Ovary (tissue), 9 donors: ENCODE results near the gene HOXC12. TPM values are rescaled to one million over a fixed set of nuclear protein-coding genes. Genes with fewer than 3 reads are reported as not detected.

Experiments used
- DNase-seq, 5 donors: peaks; one replicate each; pipeline ENCODE4 v3.0.0-alpha.2; 2019 to 2020
- H3K27ac ChIP-seq, 2 donors: fragments of 200-600 bp; one replicate each; pipeline versions ENCODE4 v1.5.1 to v1.8.0; 2019 to 2022
- H3K27me3 ChIP-seq: fragments of 200-600 bp; one replicate; pipeline ENCODE4 v1.8.0; 2022
- H3K36me3 ChIP-seq: fragments of 200-600 bp; sonication (generic); one replicate; pipeline ENCODE4 v1.5.1; 2019
- H3K4me1 ChIP-seq: one replicate; pipeline ENCODE4 v1.8.1; 2013; ENCODE audit warnings: mild to moderate bottlenecking, moderate library complexity; ENCODE audit not compliant: insufficient read depth
- H3K4me3 ChIP-seq: fragments of 200-600 bp; sonication (generic); one replicate; pipeline ENCODE4 v1.5.1; 2017
- H3K9me3 ChIP-seq, 2 donors: fragments of 200-600 bp in 1 of 2; sonication (generic) in 1 of 2; one replicate each; pipeline versions ENCODE4 v1.5.1 to v1.8.1; 2013 to 2019; ENCODE audit warnings: mild to moderate bottlenecking in 1 of 2, moderate library complexity in 1 of 2
- EP300 ChIP-seq: sonication (generic); formaldehyde crosslinking; IDR thresholded peaks from one replicate; pipeline ENCODE4 v1.6.1; 2017; ENCODE audit warnings: antibody characterized with exemption
- POLR2A ChIP-seq: fragments of 450-650 bp; IDR thresholded peaks from one replicate; pipeline ENCODE4 v1.6.1; 2017; ENCODE audit warnings: antibody characterized with exemption, mild to moderate bottlenecking, moderate library complexity
- WGBS, 3 donors: extraction: QIAGEN DNeasy Blood & Tissue Kit in 1 of 3; methylation state at CpG; one replicate each; pipeline versions ENCODE4 v1.1.5 to v1.1.7; 2013 to 2017; 5-methylcytosine and 5-hydroxymethylcytosine counted together
- intact Hi-C, 4 donors: fragments of 100-400 bp; cut with DNase I; formaldehyde crosslinking; loops; one replicate each; pipeline versions ENCODE4 v1.11.0 to v1.15.1; 2022 to 2023
- polyA plus RNA-seq, 2 donors: library from polyadenylated mRNA; stranded (reverse); fragments of 200-250 nt in 1 of 2; fragments of 350-450 nt in 1 of 2; fragmentation: Illumina TruSeq in 1 of 2; extraction: RNeasy Lipid Tissue Mini Kit (QIAGEN cat#74804) in 1 of 2; gene quantifications; one replicate each; pipeline ENCODE4 v1.2.3, GENCODE V29; 2013 to 2014
- total RNA-seq, 7 donors: library from RNA; depleted of rRNA in 2 of 7; stranded (reverse); fragments of >200 nt in 2 of 7; fragmentation: NEBNext Ultra II Directional in 3 of 7; extraction: Animal tissue kit (Norgen Biotek cat#: 25700) in 3 of 7; gene quantifications; one replicate each; pipeline versions ENCODE4 v1.1.0 to v1.2.4, GENCODE V29; 2016 to 2023
- TF ChIP-seq, protein P1 (sequence below), 3 donors: fragments of 450-650 bp in 2 of 3; fragments of 200-600 bp in 1 of 3; IDR thresholded peaks; one replicate each; pipeline versions ENCODE4 v1.5.1 to v1.8.0; 2016 to 2022; ENCODE audit warnings: antibody characterized with exemption in 3 of 3, mild to moderate bottlenecking in 1 of 3
- donor health status: DM: no; HTN: no; CAD: no; lungs with moderate emphysema.
- donor health status: DM: no; HTN: no; CAD: no.
- donor health status: Bipolar disorder and iron deficiency.
- donor health status: DM: yes; HTN: yes; CAD: no.
- donor health status: DM: no; HTN: no; CAD: no.
- donor health status: DM: yes; HTN: yes; CAD: no.

Gene HOXC12
- total and polyA plus RNA-seq, 9 donors: not detected

- no peak overlapping the region for H3K27ac ChIP-seq
- H3K9me3 ChIP-seq: no peaks in the 10 kb centered on the region
- H3K4me3 ChIP-seq: no peak overlapping the region
- no peaks in the 10 kb centered on the region for H3K36me3 ChIP-seq
- intact Hi-C loops: no loop called here
- DNase-seq: no peak
- 7 to 12% (median 8%) methylated on average over 10 of the region's 10 CpGs for WGBS, 3 donors
- peaks cover 11% of the 10 kb centered on the region for H3K27me3 ChIP-seq
- H3K4me1 ChIP-seq: peaks cover 4% of the 10 kb centered on the region
- TF ChIP-seq EP300: no peak
- TF ChIP-seq, protein P1, sequence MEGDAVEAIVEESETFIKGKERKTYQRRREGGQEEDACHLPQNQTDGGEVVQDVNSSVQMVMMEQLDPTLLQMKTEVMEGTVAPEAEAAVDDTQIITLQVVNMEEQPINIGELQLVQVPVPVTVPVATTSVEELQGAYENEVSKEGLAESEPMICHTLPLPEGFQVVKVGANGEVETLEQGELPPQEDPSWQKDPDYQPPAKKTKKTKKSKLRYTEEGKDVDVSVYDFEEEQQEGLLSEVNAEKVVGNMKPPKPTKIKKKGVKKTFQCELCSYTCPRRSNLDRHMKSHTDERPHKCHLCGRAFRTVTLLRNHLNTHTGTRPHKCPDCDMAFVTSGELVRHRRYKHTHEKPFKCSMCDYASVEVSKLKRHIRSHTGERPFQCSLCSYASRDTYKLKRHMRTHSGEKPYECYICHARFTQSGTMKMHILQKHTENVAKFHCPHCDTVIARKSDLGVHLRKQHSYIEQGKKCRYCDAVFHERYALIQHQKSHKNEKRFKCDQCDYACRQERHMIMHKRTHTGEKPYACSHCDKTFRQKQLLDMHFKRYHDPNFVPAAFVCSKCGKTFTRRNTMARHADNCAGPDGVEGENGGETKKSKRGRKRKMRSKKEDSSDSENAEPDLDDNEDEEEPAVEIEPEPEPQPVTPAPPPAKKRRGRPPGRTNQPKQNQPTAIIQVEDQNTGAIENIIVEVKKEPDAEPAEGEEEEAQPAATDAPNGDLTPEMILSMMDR (IDR thresholded peaks at IDR 0.05): no peak
- TF ChIP-seq POLR2A: no peak
Measured at GRCh38 chr12:53955776-53956250, 1.1 kb downstream of the HOXC12 start.

DNA sequence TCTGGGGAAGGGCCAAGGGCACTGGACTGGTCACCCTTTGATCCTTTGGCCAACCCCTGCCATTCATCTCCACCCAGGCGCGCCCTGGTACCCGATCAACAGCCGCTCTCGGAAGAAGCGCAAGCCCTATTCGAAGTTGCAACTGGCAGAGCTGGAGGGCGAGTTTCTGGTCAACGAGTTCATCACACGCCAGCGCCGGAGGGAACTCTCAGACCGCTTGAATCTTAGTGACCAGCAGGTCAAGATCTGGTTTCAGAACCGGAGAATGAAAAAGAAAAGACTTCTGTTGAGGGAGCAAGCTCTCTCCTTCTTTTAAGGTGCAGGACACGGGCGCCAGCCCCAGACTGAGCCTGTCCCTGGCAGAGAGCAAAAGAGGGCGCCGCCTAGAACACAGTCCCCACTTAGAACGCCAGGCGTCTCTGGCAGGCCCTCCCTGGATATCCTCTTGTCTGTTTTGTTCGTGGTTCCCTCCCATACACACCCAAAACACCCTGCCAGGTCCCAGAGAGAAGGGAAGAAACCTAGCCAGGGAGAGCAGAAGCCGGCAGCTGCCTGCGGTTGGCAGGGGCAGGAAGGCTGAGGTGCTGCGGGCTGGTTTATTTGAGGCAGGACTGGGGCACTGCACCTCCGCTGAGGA, 1.7 kb downstream of the HOXC12 start:
- no peak overlapping the region for H3K27ac ChIP-seq
- H3K4me1 ChIP-seq: peaks cover 3% of the 10 kb centered on the region
- DNase-seq: no peak
- peaks cover 11% of the 10 kb centered on the region for H3K27me3 ChIP-seq
- intact Hi-C loops: no loop called here
- TF ChIP-seq EP300 (no peak), POLR2A (no peak)
- TF ChIP-seq, protein P1 (IDR thresholded peaks at IDR 0.05): no peak
- H3K4me3 ChIP-seq: no peak overlapping the region
- 7 to 17% (median 12%) methylated on average over 25 of the region's 25 CpGs for WGBS, 3 donors
- H3K9me3 ChIP-seq: no peaks in the 10 kb centered on the region
- no peaks in the 10 kb centered on the region for H3K36me3 ChIP-seq

DNA sequence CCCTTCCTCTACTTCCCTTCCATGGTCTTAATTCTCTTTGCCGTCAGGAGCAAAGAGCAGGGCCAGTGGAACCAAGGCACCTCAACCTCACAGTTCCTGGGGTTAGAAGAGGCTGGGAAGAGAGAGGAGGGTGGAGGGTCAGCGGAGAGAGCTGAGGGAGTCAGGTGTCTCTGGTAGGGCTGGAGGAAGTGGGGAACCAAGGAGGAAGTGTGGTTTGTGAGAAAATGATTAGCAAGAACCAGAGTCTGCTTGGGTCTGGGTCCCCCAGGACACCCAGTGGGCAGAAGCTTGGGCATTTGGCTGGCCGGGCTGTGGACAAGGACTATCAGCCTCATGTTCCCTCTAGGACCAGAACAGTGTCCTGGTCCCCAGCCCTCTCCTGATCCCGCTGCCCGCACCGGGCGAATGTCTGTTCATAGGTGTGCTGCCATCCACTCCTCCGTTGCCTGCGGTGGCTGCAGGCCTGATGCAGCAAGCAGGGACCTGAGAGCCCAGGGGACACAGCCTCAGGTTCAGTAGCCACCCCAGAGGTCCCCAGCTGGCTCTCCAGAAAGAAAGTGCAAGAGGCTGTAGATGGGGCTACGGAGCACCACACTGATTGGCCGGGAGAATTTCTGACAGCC, 2.3 kb downstream of the HOXC12 start:
- H3K27me3 ChIP-seq: peaks cover 11% of the 10 kb centered on the region
- H3K36me3 ChIP-seq: no peaks in the 10 kb centered on the region
- peaks cover 2% of the 10 kb centered on the region for H3K4me1 ChIP-seq
- H3K27ac ChIP-seq: no peak overlapping the region
- TF ChIP-seq POLR2A: no peak
- TF ChIP-seq, protein P1 (IDR thresholded peaks at IDR 0.05): no peak
- TF ChIP-seq EP300: no peak
- intact Hi-C loops: no loop called here
- no peak overlapping the region for H3K4me3 ChIP-seq
- WGBS, 3 donors: 14 to 27% (median 24%) methylated on average over 11 of the region's 11 CpGs
- H3K9me3 ChIP-seq: no peaks in the 10 kb centered on the region
- no peak for DNase-seq

- TF ChIP-seq, protein P1 (IDR thresholded peaks at IDR 0.05): no peak
- TF ChIP-seq EP300 (no peak), POLR2A (no peak)
- H3K27me3 ChIP-seq: peaks cover 13% of the 10 kb centered on the region
- DNase-seq: no peak
- no peak overlapping the region for H3K4me3 ChIP-seq
- WGBS, 3 donors: 26 to 56% (median 28%) methylated on average over 3 of the region's 3 CpGs
- peaks cover 2% of the 10 kb centered on the region for H3K4me1 ChIP-seq
- H3K9me3 ChIP-seq: no peaks in the 10 kb centered on the region
- H3K36me3 ChIP-seq: no peaks in the 10 kb centered on the region
- no peak overlapping the region for H3K27ac ChIP-seq
- intact Hi-C loops: no loop called here
Measured at GRCh38 chr12:53958128-53958527, 3.4 kb downstream of the HOXC12 start.
